Measurements from ENCODE around the gene DMRT1.

The DMRT1 gene

GRCh38 chr9:826500-827280 is 14.8 kb upstream of the DMRT1 start:
- POLR2A ChIA-PET (ENCODE audit: low non-redundant PET), result no interaction called here
- DNase-seq (ENCODE audit: low spot score), result no peak
- no peak overlapping the region for H3K27ac ChIP-seq
- TF ChIP-seq CTCF (conservative IDR thresholded peaks at IDR 0.05; ENCODE audit: low read depth), result no peak
- CTCF ChIA-PET, result no interaction called here

- ChIA-PET POLR2A (ENCODE audit: low non-redundant PET) (no interaction called here), CTCF (interaction anchor here (0.5 kb wide), 1 partner anchor 39 kb away, joined by 4 read pairs; no protein-coding TSS in a partner anchor)
- H3K27ac ChIP-seq, result no peak overlapping the region
- DNase-seq (ENCODE audit: low spot score), result no peak
- TF ChIP-seq CTCF (conservative IDR thresholded peaks at IDR 0.05; ENCODE audit: low read depth), result no peak
Measured at GRCh38 chr9:840343-840742, 1.2 kb upstream of the DMRT1 start.

GRCh38 chr9:842635-843426 is 1.3 kb downstream of the DMRT1 start:
- ChIA-PET CTCF (no interaction called here), POLR2A (ENCODE audit: low non-redundant PET) (no interaction called here)
- no peak for DNase-seq (ENCODE audit: low spot score)

GRCh38 chr9:843427-843785 is 1.9 kb downstream of the DMRT1 start:
- H3K27ac ChIP-seq, result no peak overlapping the region
- ChIA-PET POLR2A (ENCODE audit: low non-redundant PET) (no interaction called here), CTCF (no interaction called here)
- TF ChIP-seq CTCF (conservative IDR thresholded peaks at IDR 0.05; ENCODE audit: low read depth), result no peak
- no peak for DNase-seq (ENCODE audit: low spot score)

More at GRCh38 chr9:842635-843426, 1.3 kb downstream of the DMRT1 start:
- H3K27ac ChIP-seq, result no peak overlapping the region
- no peak for TF ChIP-seq CTCF (conservative IDR thresholded peaks at IDR 0.05; ENCODE audit: low read depth)

- POLR2A ChIA-PET (ENCODE audit: low non-redundant PET), result no interaction called here
- TF ChIP-seq CTCF (conservative IDR thresholded peaks at IDR 0.05; ENCODE audit: low read depth), result no peak
- CTCF ChIA-PET, result no interaction called here
- DNase-seq (ENCODE audit: low spot score), result peak; percentile 4
- H3K27ac ChIP-seq, result no peak overlapping the region
Measured at GRCh38 chr9:846852-847251, 5.4 kb downstream of the DMRT1 start.

GRCh38 chr9:847505-847904 is 6.0 kb downstream of the DMRT1 start:
- no peak for TF ChIP-seq CTCF (conservative IDR thresholded peaks at IDR 0.05; ENCODE audit: low read depth)
- ChIA-PET CTCF (no interaction called here), POLR2A (ENCODE audit: low non-redundant PET) (no interaction called here)
- DNase-seq (ENCODE audit: low spot score), result no peak
- H3K27ac ChIP-seq, result no peak overlapping the region
